GM12878 (cell line): ENCODE data around the gene CACNA1E. TPM values are rescaled to one million over a fixed set of nuclear protein-coding genes. Genes with fewer than 3 reads are reported as not detected.

Experiments used
- ATF2 ChIP-seq: IDR thresholded peaks from 2 replicates; pipeline ENCODE4 v1.6.1; 2012; ENCODE audit warnings: low read length, inconsistent platforms
- BCL11A ChIP-seq: IDR thresholded peaks from 2 replicates; pipeline ENCODE4 v1.6.1; 2011; ENCODE audit warnings: low read depth, low read length
- CBFB ChIP-seq: IDR thresholded peaks from 2 replicates; pipeline ENCODE4 v1.6.1; 2016; ENCODE audit warnings: antibody characterized with exemption, low read depth
- CEBPB ChIP-seq, 2 experiments: fragments of 150-350 bp in 1 of 2; IDR thresholded peaks; 2 replicates each; pipeline ENCODE4 v1.6.1; 2012 to 2014; ENCODE audit warnings: low read depth in 2 of 2, low read length in 2 of 2, borderline replicate concordance in 1 of 2, inconsistent platforms in 1 of 2
- CHD1 ChIP-seq: IDR thresholded peaks from 2 replicates; pipeline ENCODE4 v1.6.1; 2012; ENCODE audit warnings: low read depth, low read length, improper control_type of control experiment
- CREM ChIP-seq: IDR thresholded peaks from 2 replicates; pipeline ENCODE4 v1.6.1; 2014; ENCODE audit warnings: antibody characterized with exemption, low read depth
- ELK1 ChIP-seq: IDR thresholded peaks from 2 replicates; pipeline ENCODE4 v1.6.1; 2012; ENCODE audit warnings: low read depth, low read length, improper control_type of control experiment
- ESRRA ChIP-seq: IDR thresholded peaks from 2 replicates; pipeline ENCODE4 v1.6.1; 2012; ENCODE audit warnings: mild to moderate bottlenecking, low read length, improper control_type of control experiment
- ETV6 ChIP-seq, 2 experiments: fragments of 450-650 bp in 1 of 2; IDR thresholded peaks in 1 of 2; conservative IDR thresholded peaks in 1 of 2; 2 replicates each; pipeline ENCODE4 v1.6.1; 2014; ENCODE audit warnings: antibody characterized with exemption in 1 of 2, borderline replicate concordance in 1 of 2, low read depth in 1 of 2, mild to moderate bottlenecking in 1 of 2, moderate library complexity in 1 of 2
- FOXM1 ChIP-seq: IDR thresholded peaks from 2 replicates; pipeline ENCODE4 v1.6.1; 2012; ENCODE audit warnings: low read depth, mild to moderate bottlenecking, inconsistent platforms, low read length, moderate library complexity
- GATAD2B ChIP-seq: fragments of 450-650 bp; conservative IDR thresholded peaks from 2 replicates; pipeline ENCODE4 v1.6.1; 2017; ENCODE audit warnings: low read depth, mild to moderate bottlenecking, moderate library complexity
- HSF1 ChIP-seq: fragments of 150-350 bp; IDR thresholded peaks from 2 replicates; pipeline ENCODE4 v1.6.1; 2014; ENCODE audit warnings: mild to moderate bottlenecking, low read depth, low read length
- IKZF1 ChIP-seq: fragments of 450-650 bp; conservative IDR thresholded peaks from 2 replicates; pipeline ENCODE4 v1.6.1; 2017; ENCODE audit warnings: antibody characterized with exemption, mild to moderate bottlenecking
- JUNB ChIP-seq: IDR thresholded peaks from 2 replicates; pipeline ENCODE4 v1.6.1; 2016; ENCODE audit warnings: antibody characterized with exemption, mild to moderate bottlenecking
- KAT2A ChIP-seq: conservative IDR thresholded peaks from 2 replicates; pipeline ENCODE4 v1.6.1; 2011; ENCODE audit warnings: low read depth, low read length; ENCODE audit not compliant: control insufficient read depth
- KLF5 ChIP-seq: fragments of 450-650 bp; IDR thresholded peaks from 2 replicates; pipeline ENCODE4 v1.6.1; 2014; ENCODE audit warnings: mild to moderate bottlenecking; ENCODE audit not compliant: partially characterized antibody
- NFIC ChIP-seq: IDR thresholded peaks from 2 replicates; pipeline ENCODE4 v1.6.1; 2012; ENCODE audit warnings: low read depth, mild to moderate bottlenecking, inconsistent platforms, low read length, moderate library complexity
- NKRF ChIP-seq: fragments of 450-650 bp; conservative IDR thresholded peaks from 2 replicates; pipeline ENCODE4 v1.6.1; 2017; ENCODE audit warnings: mild to moderate bottlenecking, moderate library complexity
- PAX5 ChIP-seq: IDR thresholded peaks from 2 replicates; pipeline ENCODE4 v1.6.1; 2011; ENCODE audit warnings: low read depth, low read length, borderline replicate concordance
- POLR2A ChIP-seq: IDR thresholded peaks from 2 replicates; pipeline ENCODE4 v1.6.1; 2011; ENCODE audit warnings: low read depth, mild to moderate bottlenecking, low read length
- RAD21 ChIP-seq: IDR thresholded peaks from 2 replicates; pipeline ENCODE4 v1.6.1; 2011; ENCODE audit warnings: mild to moderate bottlenecking, low read depth, low read length, moderate library complexity; ENCODE audit not compliant: insufficient read depth
- SMAD1 ChIP-seq: fragments of 450-650 bp; IDR thresholded peaks from 2 replicates; pipeline ENCODE4 v1.6.1; 2018; ENCODE audit warnings: mild to moderate bottlenecking, low read depth; ENCODE audit not compliant: partially characterized antibody
- SPI1 ChIP-seq: IDR thresholded peaks from 2 replicates; pipeline ENCODE4 v1.6.1; 2011; ENCODE audit warnings: low read depth, mild to moderate bottlenecking, low read length, moderate library complexity, borderline replicate concordance; ENCODE audit not compliant: insufficient read depth
- SRF ChIP-seq, 2 experiments: IDR thresholded peaks; 2 replicates each; pipeline ENCODE4 v1.6.1; 2011; ENCODE audit warnings: low read depth in 2 of 2, low read length in 2 of 2, mild to moderate bottlenecking in 1 of 2, moderate library complexity in 1 of 2
- TAF1 ChIP-seq: IDR thresholded peaks from 2 replicates; pipeline ENCODE4 v1.6.1; 2011; ENCODE audit warnings: mild to moderate bottlenecking, low read depth, low read length, borderline replicate concordance
- TCF7 ChIP-seq: IDR thresholded peaks from 2 replicates; pipeline ENCODE4 v1.6.1; 2014; ENCODE audit warnings: antibody characterized with exemption, borderline replicate concordance
- YY1 ChIP-seq: IDR thresholded peaks from 2 replicates; pipeline ENCODE4 v1.6.1; 2011; ENCODE audit warnings: low read depth, mild to moderate bottlenecking, low read length
- polyA plus RNA-seq, 11 experiments: library from polyadenylated mRNA; depleted of rRNA in 4 of 11; unstranded in 6 of 11; stranded (reverse) in 5 of 11; fragments of >200 nt; fragmentation: Nextera tagmentation in 4 of 11; fragmentation: Illumina TruSeq in 1 of 11; extraction: Ambion mirVana in 4 of 11; extraction: Trizol in 1 of 11; gene quantifications; 1 replicate in 1 of 11; 2 replicates in 10 of 11; pipeline versions ENCODE4 v1.2.1 to v1.2.3, GENCODE V29; 2011 to 2016; ENCODE audit warnings: inconsistent platforms in 2 of 11, missing spikeins in 2 of 11, low read depth in 1 of 11
- total RNA-seq, 4 experiments: library from RNA; depleted of rRNA in 3 of 4; stranded (reverse); fragments of >200 nt in 3 of 4; fragmentation: Illumina TruSeq in 1 of 4; extraction: Trizol in 1 of 4; gene quantifications; 2 replicates each; pipeline versions ENCODE4 v1.2.1 to v1.2.3, GENCODE V29; 2013 to 2021

The CACNA1E gene
- total and polyA plus RNA-seq, 10 of the 15 experiments (the other 5 are each of a cell fraction or from before 2014, with no cell fraction given), result 0.57 to 22.0 (median 8.5) TPM

- no peak for TF ChIP-seq HSF1
- 0 out of 2 replicates have a peak, but pooled peaks have one; percentile 34 for TF ChIP-seq CBFB
- no peak for TF ChIP-seq TCF7
- TF ChIP-seq CREM, result peak; percentile 50; the same call in 1 of the 2 replicates
- peak in 1 of 2 experiments; percentile 95; a peak in 2 of 4 replicates for TF ChIP-seq ETV6 (conservative IDR thresholded peaks at IDR 0.05 in 1 of 2, IDR thresholded peaks at IDR 0.05 in 1 of 2; ENCODE audit: borderline replicate concordance in 1 of 2, low read depth in 1 of 2)
- no peak for TF ChIP-seq CEBPB (IDR thresholded peaks at IDR 0.05; ENCODE audit: borderline replicate concordance in 1 of 2, low read depth in 2 of 2, low read length in 2 of 2)
- peak; percentile 16; the same call in 1 of the 2 replicates for TF ChIP-seq TAF1
- peak; percentile 66; the same call in 1 of the 2 replicates for TF ChIP-seq ATF2
- TF ChIP-seq KAT2A, result no peak
- no peak for TF ChIP-seq ESRRA
- TF ChIP-seq YY1, result peak; percentile 54; the same call in 1 of the 2 replicates
- TF ChIP-seq POLR2A, result no peak
- peak in 1 of 2 experiments; percentile 45; a peak in 1 of 4 replicates for TF ChIP-seq SRF (IDR thresholded peaks at IDR 0.05; ENCODE audit: low read depth in 2 of 2, low read length in 2 of 2)
- TF ChIP-seq NKRF, result no peak
- peak; percentile 46; the same call in 1 of the 2 replicates for TF ChIP-seq JUNB
- peak; percentile 54; the same call in 1 of the 2 replicates for TF ChIP-seq FOXM1
- peak; percentile 16; the same call in 1 of the 2 replicates for TF ChIP-seq RAD21
- TF ChIP-seq IKZF1, result peak; percentile 73; the same call in 1 of the 2 replicates
- TF ChIP-seq ELK1, result peak; percentile 50; the same call in 1 of the 2 replicates
- TF ChIP-seq NFIC, result peak; percentile 87
- no peak for TF ChIP-seq KLF5
- TF ChIP-seq PAX5, result peak; percentile 76; the same call in 1 of the 2 replicates
- peak; percentile 47; the same call in 1 of the 2 replicates for TF ChIP-seq BCL11A
- no peak for TF ChIP-seq SMAD1
- no peak for TF ChIP-seq GATAD2B
- no peak for TF ChIP-seq CHD1
- TF ChIP-seq SPI1, result peak; percentile 80
Observed at GRCh38 chr1:181438013-181438412, 45.3 kb upstream of the CACNA1E start (continued).
